ENCODE results near the gene PRAMEF20.

The PRAMEF20 gene

GRCh38 chr1:13456904-13457532 is 46.8 kb downstream of the PRAMEF20 start:
- no peak for TF ChIP-seq CTCF (IDR thresholded peaks at IDR 0.05; ENCODE audit: insufficient read depth, missing control alignments)
- FAIRE-seq (no peak), DNase-seq (ENCODE audit: insufficient read length, low spot score) (no peak)

GRCh38 chr1:13461977-13462376 is 51.7 kb downstream of the PRAMEF20 start:
- DNase-seq (ENCODE audit: insufficient read length, low spot score) (no peak), FAIRE-seq (no peak)
- no peak for TF ChIP-seq CTCF (IDR thresholded peaks at IDR 0.05; ENCODE audit: insufficient read depth, missing control alignments)

- FAIRE-seq = no peak
- no peak for DNase-seq (ENCODE audit: insufficient read length, low spot score)
- TF ChIP-seq CTCF (IDR thresholded peaks at IDR 0.05; ENCODE audit: insufficient read depth, missing control alignments) = no peak
These were observed 52.4 kb downstream of the PRAMEF20 start for GRCh38 chr1:13462682-13463081.

GRCh38 chr1:13465515-13465914 is 55.3 kb downstream of the PRAMEF20 start:
- no peak for TF ChIP-seq CTCF (IDR thresholded peaks at IDR 0.05; ENCODE audit: insufficient read depth, missing control alignments)
- FAIRE-seq (no peak), DNase-seq (ENCODE audit: insufficient read length, low spot score) (no peak)

GRCh38 chr1:13469343-13469742 is 59.1 kb downstream of the PRAMEF20 start:
- FAIRE-seq (no peak), DNase-seq (ENCODE audit: insufficient read length, low spot score) (peak; percentile 27)
- peak; percentile 65 for TF ChIP-seq CTCF (IDR thresholded peaks at IDR 0.05; ENCODE audit: insufficient read depth, missing control alignments)

Data from D721Med (cell line).